ENCODE data around the gene EFNA1. TPM values are rescaled to one million over a fixed set of nuclear protein-coding genes. Genes with fewer than 3 reads are reported as not detected.

EFNA1 gene
- total and polyA plus RNA-seq, 2 of the 13 experiments (the other 11 are each of a cell fraction or from before 2014, with no cell fraction given), result 81.8 to 874 TPM

DNA sequence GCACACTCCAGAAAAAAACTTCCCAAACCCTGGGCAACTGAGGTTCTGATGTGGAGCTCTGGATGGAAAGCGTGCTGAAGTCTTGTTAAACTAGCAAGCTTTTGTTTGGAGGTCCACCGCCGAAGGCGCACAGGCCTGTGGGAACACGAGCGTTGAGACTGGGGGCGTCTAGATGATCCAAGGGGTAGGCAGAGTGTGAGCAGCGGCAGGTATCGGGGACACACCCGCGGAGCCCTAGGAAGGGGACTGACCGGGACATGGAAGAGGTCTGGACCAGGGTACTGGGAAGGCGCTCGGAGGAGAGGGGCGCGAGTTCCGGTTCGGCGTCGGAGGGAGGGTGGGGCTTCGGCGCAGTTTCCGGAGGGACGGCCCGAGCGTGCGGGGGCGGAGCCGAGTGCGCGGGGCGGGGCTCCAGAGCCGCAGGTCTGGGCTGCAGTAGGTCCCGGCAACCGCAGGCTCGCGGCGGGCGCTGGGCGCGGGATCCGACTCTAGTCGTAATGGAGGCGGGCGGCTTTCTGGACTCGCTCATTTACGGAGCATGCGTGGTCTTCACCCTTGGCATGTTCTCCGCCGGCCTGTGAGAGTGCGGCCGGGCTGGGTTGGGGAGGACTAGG, 7.8 kb downstream of the EFNA1 start, which contains the start of gene SLC50A1 (continued):
- no peak for TF ChIP-seq NFATC3 (CRISPR knock-in tag; IDR thresholded peaks at IDR 0.05)
- TF ChIP-seq ZSCAN9 (CRISPR knock-in tag; IDR thresholded peaks at IDR 0.05; ENCODE audit: borderline replicate concordance), result no peak; the same call in 1 of the 2 replicates
- TF ChIP-seq TFAP4 (IDR thresholded peaks at IDR 0.05; ENCODE audit: borderline replicate concordance, low read depth), result no peak
- TF ChIP-seq CCDC6 (CRISPR knock-in tag; IDR thresholded peaks at IDR 0.05), result 0 out of 2 replicates have a peak, but pooled peaks have one; percentile 15
- TF ChIP-seq HNF4G (IDR thresholded peaks at IDR 0.05; ENCODE audit: borderline replicate concordance, low read depth, low read length), result no peak
- TF ChIP-seq HNF4G (CRISPR knock-in tag; IDR thresholded peaks at IDR 0.05; ENCODE audit: borderline replicate concordance, low read depth), result no peak
- no peak for TF ChIP-seq TERF1 (CRISPR knock-in tag; IDR thresholded peaks at IDR 0.05)
- no peak for TF ChIP-seq SCMH1 (CRISPR knock-in tag; IDR thresholded peaks at IDR 0.05; ENCODE audit: borderline replicate concordance)
- no peak; the same call in 1 of the 2 replicates for TF ChIP-seq ZFP36L1 (CRISPR knock-in tag; IDR thresholded peaks at IDR 0.05)
- no peak for TF ChIP-seq ZNF512 (CRISPR knock-in tag; IDR thresholded peaks at IDR 0.05)
- peak; percentile 71; the same call in 1 of the 2 replicates for TF ChIP-seq ZNF543 (CRISPR knock-in tag; IDR thresholded peaks at IDR 0.05)
- TF ChIP-seq ZNF225 (CRISPR knock-in tag; IDR thresholded peaks at IDR 0.05), result no peak
- TF ChIP-seq, protein P1, sequence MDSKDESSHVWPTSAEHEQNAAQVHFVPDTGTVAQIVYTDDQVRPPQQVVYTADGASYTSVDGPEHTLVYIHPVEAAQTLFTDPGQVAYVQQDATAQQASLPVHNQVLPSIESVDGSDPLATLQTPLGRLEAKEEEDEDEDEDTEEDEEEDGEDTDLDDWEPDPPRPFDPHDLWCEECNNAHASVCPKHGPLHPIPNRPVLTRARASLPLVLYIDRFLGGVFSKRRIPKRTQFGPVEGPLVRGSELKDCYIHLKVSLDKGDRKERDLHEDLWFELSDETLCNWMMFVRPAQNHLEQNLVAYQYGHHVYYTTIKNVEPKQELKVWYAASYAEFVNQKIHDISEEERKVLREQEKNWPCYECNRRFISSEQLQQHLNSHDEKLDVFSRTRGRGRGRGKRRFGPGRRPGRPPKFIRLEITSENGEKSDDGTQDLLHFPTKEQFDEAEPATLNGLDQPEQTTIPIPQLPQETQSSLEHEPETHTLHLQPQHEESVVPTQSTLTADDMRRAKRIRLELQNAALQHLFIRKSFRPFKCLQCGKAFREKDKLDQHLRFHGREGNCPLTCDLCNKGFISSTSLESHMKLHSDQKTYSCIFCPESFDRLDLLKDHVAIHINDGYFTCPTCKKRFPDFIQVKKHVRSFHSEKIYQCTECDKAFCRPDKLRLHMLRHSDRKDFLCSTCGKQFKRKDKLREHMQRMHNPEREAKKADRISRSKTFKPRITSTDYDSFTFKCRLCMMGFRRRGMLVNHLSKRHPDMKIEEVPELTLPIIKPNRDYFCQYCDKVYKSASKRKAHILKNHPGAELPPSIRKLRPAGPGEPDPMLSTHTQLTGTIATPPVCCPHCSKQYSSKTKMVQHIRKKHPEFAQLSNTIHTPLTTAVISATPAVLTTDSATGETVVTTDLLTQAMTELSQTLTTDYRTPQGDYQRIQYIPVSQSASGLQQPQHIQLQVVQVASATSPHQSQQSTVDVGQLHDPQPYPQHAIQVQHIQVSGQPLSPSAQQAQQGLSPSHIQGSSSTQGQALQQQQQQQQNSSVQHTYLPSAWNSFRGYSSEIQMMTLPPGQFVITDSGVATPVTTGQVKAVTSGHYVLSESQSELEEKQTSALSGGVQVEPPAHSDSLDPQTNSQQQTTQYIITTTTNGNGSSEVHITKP (CRISPR knock-in tag; IDR thresholded peaks at IDR 0.05; ENCODE audit: low read depth), result no peak
- no peak for TF ChIP-seq ZNF564 (CRISPR knock-in tag; IDR thresholded peaks at IDR 0.05)
- no peak; the same call in 1 of the 2 replicates for TF ChIP-seq SNAPC2 (CRISPR knock-in tag; IDR thresholded peaks at IDR 0.05)
- TF ChIP-seq, protein P2, sequence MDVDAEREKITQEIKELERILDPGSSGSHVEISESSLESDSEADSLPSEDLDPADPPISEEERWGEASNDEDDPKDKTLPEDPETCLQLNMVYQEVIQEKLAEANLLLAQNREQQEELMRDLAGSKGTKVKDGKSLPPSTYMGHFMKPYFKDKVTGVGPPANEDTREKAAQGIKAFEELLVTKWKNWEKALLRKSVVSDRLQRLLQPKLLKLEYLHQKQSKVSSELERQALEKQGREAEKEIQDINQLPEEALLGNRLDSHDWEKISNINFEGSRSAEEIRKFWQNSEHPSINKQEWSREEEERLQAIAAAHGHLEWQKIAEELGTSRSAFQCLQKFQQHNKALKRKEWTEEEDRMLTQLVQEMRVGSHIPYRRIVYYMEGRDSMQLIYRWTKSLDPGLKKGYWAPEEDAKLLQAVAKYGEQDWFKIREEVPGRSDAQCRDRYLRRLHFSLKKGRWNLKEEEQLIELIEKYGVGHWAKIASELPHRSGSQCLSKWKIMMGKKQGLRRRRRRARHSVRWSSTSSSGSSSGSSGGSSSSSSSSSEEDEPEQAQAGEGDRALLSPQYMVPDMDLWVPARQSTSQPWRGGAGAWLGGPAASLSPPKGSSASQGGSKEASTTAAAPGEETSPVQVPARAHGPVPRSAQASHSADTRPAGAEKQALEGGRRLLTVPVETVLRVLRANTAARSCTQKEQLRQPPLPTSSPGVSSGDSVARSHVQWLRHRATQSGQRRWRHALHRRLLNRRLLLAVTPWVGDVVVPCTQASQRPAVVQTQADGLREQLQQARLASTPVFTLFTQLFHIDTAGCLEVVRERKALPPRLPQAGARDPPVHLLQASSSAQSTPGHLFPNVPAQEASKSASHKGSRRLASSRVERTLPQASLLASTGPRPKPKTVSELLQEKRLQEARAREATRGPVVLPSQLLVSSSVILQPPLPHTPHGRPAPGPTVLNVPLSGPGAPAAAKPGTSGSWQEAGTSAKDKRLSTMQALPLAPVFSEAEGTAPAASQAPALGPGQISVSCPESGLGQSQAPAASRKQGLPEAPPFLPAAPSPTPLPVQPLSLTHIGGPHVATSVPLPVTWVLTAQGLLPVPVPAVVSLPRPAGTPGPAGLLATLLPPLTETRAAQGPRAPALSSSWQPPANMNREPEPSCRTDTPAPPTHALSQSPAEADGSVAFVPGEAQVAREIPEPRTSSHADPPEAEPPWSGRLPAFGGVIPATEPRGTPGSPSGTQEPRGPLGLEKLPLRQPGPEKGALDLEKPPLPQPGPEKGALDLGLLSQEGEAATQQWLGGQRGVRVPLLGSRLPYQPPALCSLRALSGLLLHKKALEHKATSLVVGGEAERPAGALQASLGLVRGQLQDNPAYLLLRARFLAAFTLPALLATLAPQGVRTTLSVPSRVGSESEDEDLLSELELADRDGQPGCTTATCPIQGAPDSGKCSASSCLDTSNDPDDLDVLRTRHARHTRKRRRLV (CRISPR knock-in tag; IDR thresholded peaks at IDR 0.05), result no peak

All from HepG2 (cell line).